SH-SY5Y (cell line): ENCODE results near the gene POLG2.

Source experiments
- GATA2 ChIP-seq: IDR thresholded peaks from 2 replicates; pipeline ENCODE4 v1.6.1; 2011; ENCODE audit warnings: mild to moderate bottlenecking, low read depth, low read length
- GATA3 ChIP-seq: IDR thresholded peaks from 2 replicates; pipeline ENCODE4 v1.6.1; 2011; ENCODE audit warnings: low read depth, mild to moderate bottlenecking, low read length, moderate library complexity

POLG2 gene

DNA sequence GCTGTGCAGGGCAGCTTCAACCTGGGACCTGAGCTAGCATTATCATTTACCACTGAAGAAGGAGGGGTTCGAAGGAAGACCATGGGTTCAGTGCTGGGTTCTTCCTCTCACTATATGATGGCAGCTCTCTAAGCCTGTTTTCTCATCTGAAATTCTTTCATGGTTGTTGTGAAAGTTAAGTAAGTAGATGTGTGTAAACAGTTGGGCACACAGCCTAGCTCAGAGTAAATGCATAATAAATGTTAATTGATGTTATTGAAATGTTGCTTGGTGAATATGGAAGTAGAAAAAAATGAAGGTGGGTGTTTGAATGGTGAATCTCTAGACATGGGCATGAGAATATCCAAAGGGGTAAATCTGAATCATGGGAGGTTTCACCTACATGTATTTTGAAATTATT is 19.0 kb upstream of the POLG2 start:
- TF ChIP-seq GATA2 (no peak), GATA3 (no peak)

DNA sequence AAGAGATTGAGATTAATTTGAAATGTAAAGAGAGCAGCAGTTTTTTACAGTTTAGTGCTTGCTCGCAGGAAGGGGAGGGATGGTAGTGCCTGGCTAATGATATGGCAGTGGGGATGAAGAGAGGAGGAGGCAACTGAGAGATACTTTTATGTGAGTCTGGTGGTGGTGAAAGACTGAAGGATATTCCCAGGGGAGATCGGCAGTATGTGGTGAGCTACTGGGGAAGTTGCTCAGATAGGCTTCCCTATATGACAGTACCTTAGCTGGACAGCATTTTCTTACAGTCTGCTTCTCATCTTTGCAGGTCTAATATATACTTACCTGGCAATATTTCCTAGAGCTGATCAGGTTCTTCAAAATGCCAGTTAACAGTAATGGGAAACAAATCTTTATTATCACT is 18.6 kb upstream of the POLG2 start:
- TF ChIP-seq GATA3: no peak
- no peak for TF ChIP-seq GATA2

DNA sequence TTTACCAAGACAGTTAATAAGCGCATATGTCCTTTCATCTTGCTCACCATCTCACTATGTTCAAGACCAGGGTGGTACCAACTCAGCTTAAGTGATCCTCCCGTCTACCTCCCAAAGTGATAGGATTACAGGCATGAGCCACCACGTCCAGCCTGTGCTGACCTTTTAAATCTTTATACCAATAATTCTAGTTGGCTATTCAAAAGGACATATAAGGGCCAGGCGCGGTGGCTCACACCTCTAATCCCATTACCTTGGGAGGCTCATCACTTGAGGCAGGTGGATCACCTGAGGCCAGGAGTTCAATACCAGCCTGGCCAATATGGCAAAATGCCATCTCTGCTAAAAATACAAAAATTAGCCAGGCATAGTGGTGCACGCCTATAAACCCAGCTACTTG is 12.3 kb upstream of the POLG2 start:
- TF ChIP-seq GATA3 (no peak), GATA2 (no peak)

- no peak for TF ChIP-seq GATA2
- TF ChIP-seq GATA3: no peak
Observed at GRCh38 chr17:64508683-64509082, 11.8 kb upstream of the POLG2 start.

DNA sequence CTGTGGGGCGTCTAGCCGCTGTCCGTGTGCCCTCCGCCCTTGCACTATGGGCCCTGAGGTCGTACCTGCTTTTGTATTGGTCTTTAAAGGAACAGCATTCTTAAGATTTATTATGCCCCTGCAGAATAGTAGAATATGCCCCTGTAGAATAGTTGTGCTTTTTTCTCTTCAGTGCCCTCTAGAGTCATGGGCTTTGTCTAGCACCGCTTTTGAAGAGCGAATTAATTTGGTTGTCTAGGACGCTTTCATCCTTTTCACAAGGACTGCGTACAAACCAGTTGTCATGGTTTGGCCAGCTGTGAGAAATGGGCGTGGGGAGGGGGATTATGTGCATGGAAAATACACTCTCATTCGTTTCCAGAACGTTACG is 10.5 kb upstream of the POLG2 start:
- TF ChIP-seq GATA3 (no peak), GATA2 (no peak)

DNA sequence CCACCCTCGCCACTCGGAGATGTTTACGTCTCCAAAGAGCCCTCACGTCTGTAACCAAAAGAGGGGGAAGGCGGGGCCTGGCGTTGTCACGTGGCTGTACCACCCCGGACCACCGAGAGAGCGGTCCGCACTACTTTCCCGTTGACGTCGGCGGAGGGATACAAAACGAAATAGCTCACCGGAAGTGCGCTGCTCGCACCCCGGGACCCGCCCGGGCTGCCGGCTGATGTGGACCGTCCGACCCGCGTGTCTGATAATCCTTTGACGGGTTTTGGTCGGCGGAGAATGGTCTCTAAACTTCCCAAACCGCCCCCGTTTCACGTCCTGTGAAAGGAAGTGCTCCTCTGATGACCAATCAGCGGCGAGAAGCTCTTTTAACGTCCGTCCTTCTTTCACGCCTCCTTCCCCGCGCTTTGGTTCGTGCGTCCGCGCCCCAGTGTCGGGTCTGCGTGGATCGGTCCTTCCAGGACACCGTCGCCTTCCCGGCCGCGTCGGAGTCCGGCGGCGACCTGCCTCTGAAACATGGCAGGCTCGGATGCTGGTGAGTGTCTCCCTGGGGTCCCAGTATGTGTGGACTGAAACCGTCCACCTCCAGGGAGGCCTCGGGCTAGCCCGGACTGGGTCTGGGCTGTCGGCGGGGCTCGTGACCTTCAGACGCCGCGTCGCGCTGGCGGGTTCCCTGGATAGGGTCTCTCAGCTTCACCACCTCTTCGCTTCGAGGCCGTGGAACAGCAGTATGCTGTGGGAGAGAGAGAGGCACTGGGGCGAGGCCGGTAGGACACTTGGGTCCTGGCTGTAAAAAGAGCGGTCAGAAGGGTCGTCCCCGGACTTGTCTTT is 9.9 kb upstream of the POLG2 start, which contains the start of gene CEP95:
CEP95 (plus strand) TSS at position 402 of the 837 bp plus-strand sequence; CDS start at position 523, 121 bp downstream.
- TF ChIP-seq GATA2: no peak
- TF ChIP-seq GATA3: no peak

DNA sequence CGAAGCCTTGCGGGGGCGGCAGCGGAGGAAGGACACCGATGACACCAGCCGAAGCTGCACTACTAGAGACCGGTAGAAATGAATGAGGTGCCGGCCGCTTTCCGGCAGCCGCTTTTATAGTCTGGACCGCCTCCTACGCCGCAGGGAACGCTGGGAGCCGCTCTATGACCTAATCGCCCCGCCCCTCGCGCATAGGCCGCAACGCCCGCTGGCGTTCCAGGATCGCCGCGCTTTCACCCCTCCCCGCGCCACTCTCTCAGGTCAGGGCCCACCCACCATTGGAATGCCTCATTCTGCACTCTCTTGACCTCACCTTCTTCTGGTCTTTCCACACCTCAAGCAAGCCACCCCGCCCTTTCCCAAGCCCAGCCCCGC is 9.3 kb upstream of the POLG2 start, which contains the start of gene DDX5:
DDX5 (minus strand) TSS at position 89 of the 375 bp plus-strand sequence. CDS start 170 bp downstream, outside the sequence.
- no peak for TF ChIP-seq GATA3
- TF ChIP-seq GATA2: no peak

- TF ChIP-seq GATA2 (no peak), GATA3 (no peak)
Observed at GRCh38 chr17:64505340-64506200, 8.7 kb upstream of the POLG2 start.

DNA sequence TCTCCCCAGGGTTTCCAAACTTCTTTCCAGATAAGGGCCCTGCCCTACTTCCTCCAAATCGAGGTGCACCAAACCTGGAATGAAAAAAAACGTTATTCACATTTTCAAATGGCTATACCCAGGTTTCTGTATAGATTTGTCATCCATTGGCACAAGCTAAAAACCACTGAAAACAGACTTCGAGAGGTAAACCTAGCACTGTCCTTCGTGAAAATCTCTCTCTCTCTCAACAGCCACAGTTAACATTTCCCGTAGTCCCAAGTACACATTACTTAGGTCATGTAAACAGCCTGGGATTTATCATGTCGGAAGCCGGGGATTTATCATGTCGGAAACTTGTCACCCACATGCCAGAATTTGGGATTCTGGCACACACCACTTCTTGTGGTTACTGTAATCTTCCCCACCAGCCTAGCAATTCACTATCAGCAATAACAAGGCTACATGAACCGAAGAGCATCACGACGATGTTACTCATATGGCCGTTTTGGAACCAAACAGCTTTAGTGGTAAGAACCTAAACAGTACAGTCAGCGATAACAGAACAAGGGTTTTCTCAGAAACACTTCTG is 8.0 kb upstream of the POLG2 start:
- TF ChIP-seq GATA3 (no peak), GATA2 (no peak)

GRCh38 chr17:64503821-64504768 is 7.2 kb upstream of the POLG2 start:
- TF ChIP-seq GATA3: no peak
- no peak for TF ChIP-seq GATA2

DNA sequence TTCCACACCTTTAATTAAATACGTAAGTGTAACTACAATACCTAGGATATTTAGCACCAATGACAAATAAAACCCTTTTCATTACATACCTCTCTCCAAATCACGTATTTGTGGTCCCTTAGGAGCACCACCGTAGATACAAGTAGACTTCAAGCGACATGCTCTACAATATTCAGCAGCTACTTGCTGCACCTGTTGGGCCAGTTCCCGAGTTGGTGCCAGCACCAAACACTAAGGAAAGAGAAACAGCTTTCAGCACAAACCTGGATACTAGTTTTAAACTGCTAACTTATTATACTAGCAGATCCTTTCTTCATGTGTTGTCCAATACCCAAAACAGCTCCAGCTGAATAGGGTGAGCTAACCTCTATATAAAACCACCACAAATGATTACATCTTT is 6.5 kb upstream of the POLG2 start:
- TF ChIP-seq GATA2 (no peak), GATA3 (no peak)

GRCh38 chr17:64502809-64503208 is 6.0 kb upstream of the POLG2 start:
- TF ChIP-seq GATA2: no peak
- no peak for TF ChIP-seq GATA3

GRCh38 chr17:64502021-64502420 is 5.2 kb upstream of the POLG2 start:
- no peak for TF ChIP-seq GATA3
- no peak for TF ChIP-seq GATA2
